Activated CD8-positive, alpha-beta T cell treated with anti-CD3 and anti-CD28 coated beads for 36 hours (primary cell): ENCODE data around the gene UBE2D2. TPM values are rescaled to one million over a fixed set of nuclear protein-coding genes. Genes with fewer than 3 reads are reported as not detected.

Source experiments
- ATAC-seq: fragments of 200-7000 bp; cut with Tn5 transposase; one replicate; pipeline ENCODE4 v1.10.0; 2021; ENCODE audit warnings: mild to moderate bottlenecking, moderate library complexity
- CTCF ChIA-PET: fragments of 350-600 bp; sonication (Branson Sonifier 250); formaldehyde crosslinking; loops from one replicate; lab custom pipeline; 2021; ENCODE audit warnings: antibody characterized with exemption; lab: Charles Lee
- POLR2A ChIA-PET: fragments of 350-600 bp; sonication (Branson Sonifier 250); formaldehyde crosslinking; loops from one replicate; lab custom pipeline; 2021; ENCODE audit warnings: antibody characterized with exemption; lab: Charles Lee
- DNase-seq: peaks from one replicate; pipeline ENCODE4 v3.0.0-alpha.2; 2020
- H3K27ac Mint-ChIP-seq: one replicate; pipeline ENCODE4 v1.8.0; 2021; ENCODE audit warnings: mild to moderate bottlenecking, mixed read lengths
- H3K27me3 Mint-ChIP-seq: one replicate; pipeline ENCODE4 v1.8.0; 2021; ENCODE audit warnings: mixed read lengths
- H3K36me3 Mint-ChIP-seq: one replicate; pipeline ENCODE4 v1.8.0; 2021; ENCODE audit warnings: low read depth, mixed read lengths
- H3K4me1 Mint-ChIP-seq: one replicate; pipeline ENCODE4 v1.8.0; 2021; ENCODE audit warnings: low read depth, mixed read lengths
- H3K4me3 Mint-ChIP-seq: one replicate; pipeline ENCODE4 v1.8.0; 2021; ENCODE audit warnings: mild to moderate bottlenecking, moderate library complexity, mixed read lengths
- H3K9me3 Mint-ChIP-seq: one replicate; pipeline ENCODE4 v1.8.0; 2021; ENCODE audit warnings: mixed read lengths
- intact Hi-C: fragments of 100-400 bp; cut with micrococcal nuclease; formaldehyde crosslinking; loops from one replicate; pipeline ENCODE4 v1.10.0; 2022
- total RNA-seq, 2 experiments: library from RNA; stranded (reverse); gene quantifications; one replicate each; pipeline ENCODE4 v1.2.3, GENCODE V29; 2021
- TF ChIP-seq, protein P1 (sequence below): fragments of 200-600 bp; IDR thresholded peaks from one replicate; pipeline ENCODE4 v1.8.0; 2022; ENCODE audit warnings: antibody characterized with exemption, mild to moderate bottlenecking

Gene UBE2D2
- total RNA-seq, 2 experiments from 2014 or later = 239 to 253 TPM

- Mint-ChIP-seq H3K4me1 (peaks cover 36% of the 10 kb centered on the region), H3K9me3 (no peaks in the 10 kb centered on the region), H3K4me3 (no peak overlapping the region), H3K36me3 (no peaks in the 10 kb centered on the region), H3K27me3 (peaks cover 4% of the 10 kb centered on the region), H3K27ac (no peak overlapping the region)
- ChIA-PET CTCF (interaction anchor here (0.9 to 2.7 kb wide), 4 partner anchors 9 to 106 kb away, joined by 3 to 6 read pairs (median 4); no protein-coding TSS in a partner anchor), POLR2A (interaction anchor here (1.1 to 2.1 kb wide), 2 partner anchors 11 to 12 kb away, joined by 3 to 7 read pairs; partner anchors contain the start of gene CXXC5)
- intact Hi-C loops = no loop called here
- DNase-seq (no peak), ATAC-seq (no peak)
- TF ChIP-seq, protein P1, sequence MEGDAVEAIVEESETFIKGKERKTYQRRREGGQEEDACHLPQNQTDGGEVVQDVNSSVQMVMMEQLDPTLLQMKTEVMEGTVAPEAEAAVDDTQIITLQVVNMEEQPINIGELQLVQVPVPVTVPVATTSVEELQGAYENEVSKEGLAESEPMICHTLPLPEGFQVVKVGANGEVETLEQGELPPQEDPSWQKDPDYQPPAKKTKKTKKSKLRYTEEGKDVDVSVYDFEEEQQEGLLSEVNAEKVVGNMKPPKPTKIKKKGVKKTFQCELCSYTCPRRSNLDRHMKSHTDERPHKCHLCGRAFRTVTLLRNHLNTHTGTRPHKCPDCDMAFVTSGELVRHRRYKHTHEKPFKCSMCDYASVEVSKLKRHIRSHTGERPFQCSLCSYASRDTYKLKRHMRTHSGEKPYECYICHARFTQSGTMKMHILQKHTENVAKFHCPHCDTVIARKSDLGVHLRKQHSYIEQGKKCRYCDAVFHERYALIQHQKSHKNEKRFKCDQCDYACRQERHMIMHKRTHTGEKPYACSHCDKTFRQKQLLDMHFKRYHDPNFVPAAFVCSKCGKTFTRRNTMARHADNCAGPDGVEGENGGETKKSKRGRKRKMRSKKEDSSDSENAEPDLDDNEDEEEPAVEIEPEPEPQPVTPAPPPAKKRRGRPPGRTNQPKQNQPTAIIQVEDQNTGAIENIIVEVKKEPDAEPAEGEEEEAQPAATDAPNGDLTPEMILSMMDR = no peak
Observed at GRCh38 chr5:139659695-139660101, 98.6 kb downstream of the UBE2D2 start.

GRCh38 chr5:139660105-139660922 lies 99.2 kb downstream of the UBE2D2 start:
- H3K4me3 Mint-ChIP-seq = no peak overlapping the region
- peaks cover 4% of the 10 kb centered on the region for H3K27me3 Mint-ChIP-seq
- H3K36me3 Mint-ChIP-seq = no peaks in the 10 kb centered on the region
- DNase-seq (no peak), ATAC-seq (no peak)
- TF ChIP-seq, protein P1 = no peak
- POLR2A ChIA-PET = interaction anchor here (1.1 to 2.1 kb wide), 3 partner anchors 8 to 12 kb away, joined by 3 to 7 read pairs (median 4); partner anchors contain the start of gene CXXC5
- peaks cover 37% of the 10 kb centered on the region for H3K4me1 Mint-ChIP-seq
- H3K27ac Mint-ChIP-seq = no peak overlapping the region
- CTCF ChIA-PET = interaction anchor here (1.2 to 2.7 kb wide), 2 partner anchors 10 to 105 kb away, joined by 4 to 6 read pairs; no protein-coding TSS in a partner anchor
- no peaks in the 10 kb centered on the region for H3K9me3 Mint-ChIP-seq
- intact Hi-C loops = no loop called here

DNA sequence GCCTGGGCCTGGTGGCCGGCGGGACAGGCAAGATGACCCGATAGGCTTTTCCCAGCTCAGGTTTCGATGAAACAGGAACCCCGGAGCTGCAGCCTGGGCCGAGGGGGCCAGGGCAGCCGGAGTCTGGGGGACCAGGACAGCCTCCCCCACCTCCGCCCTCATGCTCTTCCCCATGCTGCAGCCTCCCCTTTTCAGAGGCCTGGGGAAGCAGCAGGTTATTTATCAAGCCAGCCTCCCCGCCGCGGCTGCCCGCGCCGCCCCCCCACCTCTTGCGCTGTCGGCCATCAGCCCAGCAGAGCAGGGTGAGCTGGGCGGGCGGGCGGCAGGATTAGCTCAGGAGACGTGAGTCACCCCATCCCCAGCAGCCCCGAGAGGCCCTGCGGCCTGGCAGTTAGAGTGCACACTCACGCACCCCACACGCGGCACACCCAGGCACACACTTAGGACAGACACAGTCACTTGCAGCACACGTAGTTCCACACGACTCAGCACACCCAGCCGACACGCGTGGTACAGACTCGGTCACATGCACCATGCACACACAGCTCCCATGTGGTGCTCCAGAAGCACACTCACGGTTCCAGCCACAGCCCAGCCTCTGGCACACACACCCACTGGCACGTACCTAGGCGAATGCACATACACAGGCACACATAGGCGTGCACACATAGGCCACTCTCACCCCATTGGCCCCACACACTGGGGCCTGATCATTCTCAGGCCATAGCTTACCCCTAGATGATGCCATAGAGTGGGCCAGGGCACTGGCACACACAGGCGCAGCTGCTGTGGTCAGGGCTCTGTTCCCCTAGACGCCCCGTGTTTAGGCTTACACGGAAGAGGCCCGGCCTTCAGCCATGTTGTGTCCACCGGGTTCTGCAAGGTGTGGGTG lies 100.0 kb downstream of the UBE2D2 start:
- H3K4me3 Mint-ChIP-seq = no peak overlapping the region
- intact Hi-C loops = no loop called here
- TF ChIP-seq, protein P1 = no peak
- H3K27me3 Mint-ChIP-seq = peaks cover 3% of the 10 kb centered on the region
- DNase-seq (no peak), ATAC-seq (peak; percentile 32)
- no peaks in the 10 kb centered on the region for H3K36me3 Mint-ChIP-seq
- no peaks in the 10 kb centered on the region for H3K9me3 Mint-ChIP-seq
- ChIA-PET POLR2A (interaction anchor here (0.6 to 2.1 kb wide), 4 partner anchors 9 to 57 kb away, joined by 3 to 7 read pairs (median 4); partner anchors contain the start of gene CXXC5), CTCF (interaction anchor here (0.9 kb wide), 1 partner anchor 28 kb away, joined by 3 read pairs; no protein-coding TSS in a partner anchor)
- H3K27ac Mint-ChIP-seq = peak overlapping the region; percentile 52
- peaks cover 37% of the 10 kb centered on the region for H3K4me1 Mint-ChIP-seq

- H3K36me3 Mint-ChIP-seq = no peaks in the 10 kb centered on the region
- ATAC-seq (no peak), DNase-seq (no peak)
- ChIA-PET CTCF (no interaction called here), POLR2A (interaction anchor here (0.6 to 1.2 kb wide), 3 partner anchors 8 to 58 kb away, joined by 3 to 4 read pairs (median 3); no protein-coding TSS in a partner anchor)
- H3K4me3 Mint-ChIP-seq = no peak overlapping the region
- H3K27me3 Mint-ChIP-seq = peaks cover 3% of the 10 kb centered on the region
- H3K27ac Mint-ChIP-seq = no peak overlapping the region
- intact Hi-C loops = no loop called here
- H3K4me1 Mint-ChIP-seq = peaks cover 45% of the 10 kb centered on the region
- TF ChIP-seq, protein P1 = no peak
- no peaks in the 10 kb centered on the region for H3K9me3 Mint-ChIP-seq
Observed at GRCh38 chr5:139662617-139663016, 101.5 kb downstream of the UBE2D2 start.
